GM18861 (cell line): ENCODE measurements around the gene HAUS5.
A peak's percentile ranks its signal among the peaks of the same experiment; 100 is the strongest.
"Not testable (repeated sequence)": the region's sequence is repeated elsewhere in the genome, so short reads cannot be mapped to it uniquely, and the experiment has no call there.

Experiments used
- ATAC-seq: cut with Tn5 transposase; IDR thresholded peaks from one replicate; pipeline ENCODE4 v1.9.1; 2021; ENCODE audit not compliant: unreplicated experiment

HAUS5 gene

GRCh38 chr19:35642312-35642711 is 29.8 kb downstream of the HAUS5 start:
- no peak for ATAC-seq

DNA sequence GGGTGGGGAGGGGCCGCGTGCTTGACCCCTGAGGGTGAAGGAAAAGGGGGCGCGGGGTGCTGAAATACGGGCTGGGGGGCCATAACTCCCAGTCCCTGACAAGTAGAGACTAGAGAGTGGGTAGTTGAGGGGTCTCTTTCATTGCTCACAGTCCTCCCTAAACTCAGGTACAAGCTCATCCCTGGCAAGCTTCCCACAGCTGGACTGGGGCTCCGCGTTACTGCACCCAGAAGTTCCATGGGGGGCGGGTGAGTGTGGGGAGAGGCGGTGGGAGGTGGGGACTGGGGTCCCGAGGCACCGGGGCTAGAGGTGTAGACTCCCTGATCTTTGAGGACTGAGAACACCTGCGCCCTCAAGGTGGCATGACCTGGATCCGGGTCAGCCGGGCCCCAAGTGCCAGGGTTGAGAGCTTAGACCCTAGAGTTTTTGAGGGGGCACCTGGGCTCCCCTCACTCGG is 30.3 kb downstream of the HAUS5 start:
- no peak for ATAC-seq

DNA sequence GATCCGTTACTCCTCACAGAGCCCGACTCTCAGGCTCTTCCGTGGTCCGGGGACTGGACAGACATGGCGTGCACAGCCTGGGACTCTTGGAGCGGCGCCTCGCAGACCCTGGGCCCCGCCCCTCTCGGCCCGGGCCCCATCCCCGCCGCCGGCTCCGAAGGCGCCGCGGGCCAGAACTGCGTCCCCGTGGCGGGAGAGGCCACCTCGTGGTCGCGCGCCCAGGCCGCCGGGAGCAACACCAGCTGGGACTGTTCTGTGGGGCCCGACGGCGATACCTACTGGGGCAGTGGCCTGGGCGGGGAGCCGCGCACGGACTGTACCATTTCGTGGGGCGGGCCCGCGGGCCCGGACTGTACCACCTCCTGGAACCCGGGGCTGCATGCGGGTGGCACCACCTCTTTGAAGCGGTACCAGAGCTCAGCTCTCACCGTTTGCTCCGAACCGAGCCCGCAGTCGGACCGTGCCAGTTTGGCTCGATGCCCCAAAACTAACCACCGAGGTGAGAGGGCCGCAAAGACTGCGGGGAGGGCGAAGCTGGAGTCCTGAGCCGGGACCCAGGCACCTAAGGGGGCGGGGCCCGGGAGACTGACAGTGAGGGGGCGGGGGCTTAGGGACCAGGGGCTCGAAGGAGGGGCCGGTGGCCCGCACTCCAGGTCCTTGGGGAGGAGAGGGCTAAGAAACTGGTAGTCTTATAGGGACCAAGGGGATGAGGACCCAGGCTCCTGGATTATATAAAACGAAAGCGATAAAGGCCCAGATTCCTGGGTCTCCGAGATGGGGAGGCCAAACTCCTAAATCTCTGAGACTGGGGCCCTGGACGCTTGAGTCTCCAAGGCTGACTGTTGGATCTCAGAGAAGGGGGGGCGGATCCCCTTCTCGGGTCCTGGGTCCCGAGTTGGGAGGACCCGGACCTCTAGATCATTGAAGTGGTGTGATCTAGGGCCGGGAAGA is 31.0 kb downstream of the HAUS5 start:
- ATAC-seq = no peak

- ATAC-seq = peak; percentile 56
These were observed 31.9 kb downstream of the HAUS5 start for GRCh38 chr19:35644206-35644986.

- no peak for ATAC-seq
These were observed 32.6 kb downstream of the HAUS5 start for GRCh38 chr19:35644987-35645679.

DNA sequence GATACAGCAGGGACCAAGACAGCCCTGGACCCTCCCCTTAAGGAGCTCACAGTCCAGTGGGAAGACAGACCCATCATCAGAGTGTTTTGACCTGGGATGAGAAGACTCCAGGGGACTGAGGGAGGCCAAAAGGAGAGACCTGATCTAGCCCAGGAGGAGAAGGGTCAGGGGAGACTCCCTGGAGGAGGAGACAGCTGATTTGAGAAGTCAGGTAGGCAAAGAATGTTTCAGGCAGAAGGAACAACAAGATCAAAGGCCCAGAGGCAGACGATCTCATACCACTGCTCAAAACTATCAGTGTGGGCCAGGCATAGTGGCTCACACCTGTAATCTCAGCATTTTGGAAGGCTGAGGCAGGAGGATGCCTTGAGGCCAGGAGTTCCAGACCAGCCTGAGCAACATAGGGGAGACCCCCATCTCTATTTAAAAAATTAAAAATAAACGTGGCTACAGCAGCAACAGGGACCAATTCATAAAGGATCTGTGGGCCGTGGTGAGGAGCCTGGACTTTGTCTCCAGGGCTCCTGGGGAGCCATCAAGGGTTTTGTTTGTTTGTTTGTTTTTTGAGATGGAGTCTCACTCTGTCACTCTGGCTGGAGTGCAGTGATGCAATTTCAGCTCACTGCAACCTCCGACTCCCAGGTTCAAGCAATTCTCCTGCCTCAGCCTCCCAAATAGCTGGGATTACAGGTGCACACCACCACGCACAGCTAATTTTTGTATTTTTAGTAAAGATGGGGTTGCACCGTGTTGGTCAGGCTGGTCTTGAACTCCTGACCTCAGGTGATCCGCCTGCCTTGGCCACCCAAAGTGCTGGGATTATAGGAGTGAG is 33.4 kb downstream of the HAUS5 start:
- ATAC-seq = no peak

DNA sequence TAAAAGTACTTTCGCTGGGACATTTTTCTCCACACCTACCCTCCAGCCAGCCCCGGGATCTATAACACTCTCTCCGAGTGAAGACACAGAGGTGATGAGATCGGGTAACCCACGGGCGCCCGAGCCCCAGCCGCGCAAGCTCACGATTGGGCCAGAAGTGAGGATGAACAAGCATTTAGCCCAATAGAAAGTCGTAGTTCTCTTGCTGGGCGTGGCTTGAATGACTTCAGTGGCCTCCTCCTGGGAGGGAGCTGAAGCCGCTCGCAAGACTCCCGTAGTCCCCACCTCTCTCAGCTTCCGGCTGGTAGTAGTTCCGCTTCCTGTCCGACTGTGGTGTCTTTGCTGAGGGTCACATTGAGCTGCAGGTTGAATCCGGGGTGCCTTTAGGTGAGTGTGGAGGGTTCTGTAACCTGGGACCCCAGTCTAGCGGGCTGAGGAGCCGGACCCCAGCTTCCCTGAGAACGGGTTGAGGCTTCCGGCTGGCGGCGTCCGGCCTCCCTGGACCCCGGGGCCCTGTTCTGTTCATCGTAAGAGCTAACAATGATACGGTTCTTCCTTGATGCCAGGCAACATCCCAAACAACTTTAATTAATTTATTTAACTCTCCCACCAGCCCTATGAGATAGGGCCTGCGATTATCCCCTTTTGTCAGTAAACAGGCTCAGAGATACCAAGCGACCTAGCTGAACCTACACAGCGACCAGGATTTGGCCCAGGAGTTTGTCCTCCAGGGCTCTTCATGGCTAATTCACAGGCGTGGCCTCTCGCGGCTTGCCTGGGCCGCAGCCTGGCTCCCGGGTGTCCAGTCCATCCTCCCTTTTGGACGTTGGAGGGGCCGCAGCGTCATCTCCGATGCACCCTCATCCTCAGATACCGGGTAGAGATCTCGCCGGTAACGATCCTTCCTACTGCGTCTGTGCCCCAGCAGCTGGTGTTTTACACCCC is 35.8 kb downstream of the HAUS5 start, which contains the start of gene COX6B1:
Gene COX6B1 (plus strand): TSS at position 307 of the 945 bp plus-strand sequence. CDS start 2,921 bp downstream, outside the sequence.
- ATAC-seq = peak; percentile 56

GRCh38 chr19:35650581-35650980 is 38.0 kb downstream of the HAUS5 start:
- ATAC-seq = no peak

GRCh38 chr19:35654828-35655227 is 42.3 kb downstream of the HAUS5 start:
- not testable (repeated sequence) for ATAC-seq

GRCh38 chr19:35655600-35655999 is 43.1 kb downstream of the HAUS5 start:
- no peak for ATAC-seq

- ATAC-seq = no peak
These were observed 44.2 kb downstream of the HAUS5 start for GRCh38 chr19:35656700-35657099.

- ATAC-seq = no peak
These were observed 45.6 kb downstream of the HAUS5 start for GRCh38 chr19:35657904-35658700.

DNA sequence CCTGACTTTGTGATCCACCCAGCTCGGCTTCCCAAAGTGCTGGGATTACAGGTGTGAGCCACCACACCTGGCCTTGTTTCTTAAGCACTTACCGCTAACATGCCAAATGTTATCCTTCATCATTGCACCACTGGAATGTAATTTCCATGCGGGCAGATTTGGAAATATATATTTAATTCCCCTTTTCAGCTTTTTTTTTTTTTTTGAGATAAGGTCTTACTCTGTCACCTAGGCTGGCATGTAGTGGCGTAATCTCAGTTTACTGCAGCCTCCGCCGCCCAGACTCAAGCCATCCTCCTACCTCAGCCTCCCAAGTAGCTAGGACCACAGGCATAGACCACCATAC is 49.4 kb downstream of the HAUS5 start:
- no peak for ATAC-seq

GRCh38 chr19:35663981-35664380 is 51.4 kb downstream of the HAUS5 start:
- no peak for ATAC-seq

DNA sequence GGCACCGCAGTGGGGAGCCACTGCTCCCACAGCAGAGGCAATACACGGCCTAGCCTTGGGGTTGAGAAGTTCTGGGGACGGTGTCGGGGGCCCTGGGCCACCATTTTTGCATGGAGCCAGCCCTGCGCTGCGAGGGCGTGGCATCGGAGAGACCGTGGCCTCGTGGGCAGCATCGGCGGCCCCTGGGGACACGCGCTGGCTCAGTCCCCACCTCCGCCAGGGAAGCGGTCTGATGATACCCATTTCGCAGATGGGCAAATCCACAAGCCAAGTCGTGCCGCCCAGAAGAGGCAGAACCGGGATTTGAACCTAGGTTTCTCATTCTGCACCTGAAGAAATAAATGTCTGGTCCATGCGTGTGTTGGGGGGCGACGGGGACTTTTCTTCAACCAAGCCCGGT is 52.6 kb downstream of the HAUS5 start:
- no peak for ATAC-seq

DNA sequence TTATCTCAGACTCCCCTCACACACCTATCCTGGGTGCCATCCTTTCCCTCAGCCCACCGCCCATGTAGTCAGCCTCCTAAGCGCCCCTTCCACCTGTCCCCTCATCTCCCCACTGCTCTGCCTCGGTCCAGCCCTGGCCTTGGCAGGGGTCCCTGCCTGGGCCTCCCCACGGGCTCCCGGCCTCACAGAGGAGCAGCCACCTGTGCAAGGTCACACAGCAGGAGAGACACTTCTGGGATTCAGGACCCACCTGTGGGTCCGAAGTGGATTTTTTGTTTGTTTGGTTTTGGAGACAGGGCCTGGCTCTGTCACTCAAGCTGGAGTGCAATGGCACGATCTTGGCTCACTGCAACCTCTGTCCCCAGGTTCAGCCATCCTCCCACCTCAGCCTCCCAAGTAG is 53.1 kb downstream of the HAUS5 start:
- ATAC-seq = no peak

DNA sequence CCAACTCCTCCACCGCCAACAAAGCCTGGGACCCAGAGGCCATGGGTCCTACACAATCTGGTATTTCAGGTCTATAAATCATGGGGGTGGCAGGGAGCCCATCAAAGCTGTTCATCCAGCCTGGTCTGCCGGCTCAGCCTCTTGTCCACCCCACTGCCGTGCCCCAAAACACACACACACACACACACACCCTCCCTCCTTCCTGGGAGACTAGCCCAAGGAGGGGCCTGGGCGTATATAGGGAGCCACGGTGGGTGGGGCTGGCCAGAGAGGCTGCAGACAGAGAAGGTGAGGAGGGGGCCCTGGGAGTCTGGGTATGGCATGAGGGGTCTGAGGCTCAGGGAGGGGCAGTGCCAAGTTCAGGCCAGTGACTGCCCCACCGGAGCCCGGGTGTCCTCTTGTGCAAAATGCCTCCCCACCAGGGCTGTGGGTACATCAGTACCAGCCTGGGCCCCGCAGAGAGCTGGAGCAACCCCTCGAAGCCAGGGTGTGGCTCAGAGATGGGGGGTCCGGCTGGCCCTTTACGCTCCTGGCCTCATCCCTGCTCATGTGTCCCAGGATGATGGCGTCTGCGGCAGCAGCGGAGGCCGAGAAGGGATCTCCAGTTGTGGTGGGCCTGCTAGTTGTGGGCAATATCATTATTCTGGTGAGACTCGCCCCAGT is 53.8 kb downstream of the HAUS5 start, which contains the start of gene UPK1A:
Gene UPK1A (plus strand): TSS at position 267 of the 663 bp plus-strand sequence. CDS start 296 bp downstream, at position 563.
- no peak for ATAC-seq

DNA sequence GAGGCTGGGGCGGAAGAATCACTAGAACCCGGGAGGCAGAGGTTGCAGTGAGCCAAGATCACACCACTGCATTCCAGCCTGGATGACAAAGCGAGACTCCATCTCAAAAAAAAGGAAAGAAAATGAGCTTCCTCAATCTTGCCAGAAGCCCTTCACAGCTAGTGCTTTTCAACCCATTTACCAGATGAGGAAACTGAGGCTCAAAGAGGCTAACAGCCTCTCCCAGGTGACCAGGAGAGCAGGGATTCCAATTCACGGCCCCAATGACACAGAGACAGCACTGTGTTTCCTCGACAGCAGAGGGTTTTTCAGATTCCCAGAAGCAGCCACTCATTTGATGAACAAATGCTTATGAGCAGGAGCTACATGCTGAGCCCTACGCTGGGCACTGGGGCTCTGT is 57.0 kb downstream of the HAUS5 start:
- ATAC-seq = no peak
